Cardiac muscle cell (in vitro differentiated cells and primary cell): ENCODE measurements around the gene MED13. TPM values are rescaled to one million over a fixed set of nuclear protein-coding genes. Genes with fewer than 3 reads are reported as not detected.

Experiments used
- DNase-seq, 2 donors: peaks; one replicate each; pipeline versions ENCODE4 v3.0.0 to v3.0.0-alpha.2; 2010 to 2017; ENCODE audit warnings: low read depth in 1 of 2, low spot score in 1 of 2
- H3K27ac ChIP-seq: fragments of 200-600 bp; sonication (generic); 2 replicates; pipeline ENCODE4 v1.5.1; 2016
- H3K27me3 ChIP-seq: fragments of 200-600 bp; sonication (generic); 2 replicates; pipeline ENCODE4 v1.6.0; 2016; ENCODE audit warnings: control low read depth
- H3K36me3 ChIP-seq: fragments of 200-600 bp; sonication (generic); 2 replicates; pipeline ENCODE4 v1.5.1; 2016; ENCODE audit warnings: control low read depth
- H3K4me1 ChIP-seq: fragments of 200-600 bp; sonication (generic); 2 replicates; pipeline ENCODE4 v1.8.1; 2017; ENCODE audit warnings: low read depth, mild to moderate bottlenecking, mixed run types
- H3K4me3 ChIP-seq: fragments of 200-600 bp; sonication (generic); 2 replicates; pipeline ENCODE4 v1.5.1; 2016; ENCODE audit warnings: mild to moderate bottlenecking
- H3K9me3 ChIP-seq: fragments of 200-600 bp; sonication (generic); 2 replicates; pipeline ENCODE4 v1.5.1; 2017; ENCODE audit warnings: low read depth, mild to moderate bottlenecking, control low read depth
- CTCF ChIP-seq: IDR thresholded peaks from 2 replicates; pipeline ENCODE4 v1.5.1; 2012; ENCODE audit warnings: low read depth, mild to moderate bottlenecking, low read length
- polyA plus RNA-seq: library from polyadenylated mRNA; unstranded; fragments of >200 nt; fragmentation: Nextera tagmentation; extraction: Ambion mirVana; gene quantifications from 2 replicates; pipeline ENCODE4 v1.2.1, GENCODE V29; 2016
- total RNA-seq: library from RNA; depleted of rRNA; stranded (reverse); fragments of >200 nt; gene quantifications from 2 replicates; pipeline ENCODE4 v1.2.3, GENCODE V29; 2016

The MED13 gene
- total and polyA plus RNA-seq, 2 experiments from 2014 or later, result 3.3 to 26.9 TPM

- Histone ChIP-seq H3K36me3 (no peaks in the 10 kb centered on the region), H3K9me3 (no peaks in the 10 kb centered on the region), H3K4me3 (no peak overlapping the region), H3K4me1 (no peaks in the 10 kb centered on the region), H3K27me3 (no peaks in the 10 kb centered on the region), H3K27ac (no peak overlapping the region)
- DNase-seq, result no peak
- no peak for TF ChIP-seq CTCF
Measured at GRCh38 chr17:62089334-62089733, 24.3 kb upstream of the MED13 start.

- TF ChIP-seq CTCF, result no peak
- no peaks in the 10 kb centered on the region for H3K4me1 ChIP-seq
- no peak overlapping the region for H3K4me3 ChIP-seq
- no peak for DNase-seq
- no peaks in the 10 kb centered on the region for H3K36me3 ChIP-seq
- H3K27me3 ChIP-seq, result no peaks in the 10 kb centered on the region
- no peaks in the 10 kb centered on the region for H3K9me3 ChIP-seq
- H3K27ac ChIP-seq, result no peak overlapping the region
Measured at GRCh38 chr17:62086737-62087136, 21.7 kb upstream of the MED13 start.

- H3K27ac ChIP-seq, result no peak overlapping the region
- H3K4me1 ChIP-seq, result no peaks in the 10 kb centered on the region
- H3K9me3 ChIP-seq, result no peaks in the 10 kb centered on the region
- H3K4me3 ChIP-seq, result no peak overlapping the region
- no peak for TF ChIP-seq CTCF
- no peaks in the 10 kb centered on the region for H3K36me3 ChIP-seq
- H3K27me3 ChIP-seq, result no peaks in the 10 kb centered on the region
- no peak for DNase-seq
Measured at GRCh38 chr17:62085511-62086408, 20.7 kb upstream of the MED13 start.

- Histone ChIP-seq H3K36me3 (no peaks in the 10 kb centered on the region), H3K27ac (no peak overlapping the region), H3K4me3 (no peak overlapping the region), H3K27me3 (no peaks in the 10 kb centered on the region), H3K4me1 (no peaks in the 10 kb centered on the region), H3K9me3 (no peaks in the 10 kb centered on the region)
- DNase-seq, result no peak
- TF ChIP-seq CTCF, result no peak
Measured at GRCh38 chr17:62084585-62084984, 19.5 kb upstream of the MED13 start.

- H3K4me3 ChIP-seq, result no peak overlapping the region
- no peaks in the 10 kb centered on the region for H3K4me1 ChIP-seq
- TF ChIP-seq CTCF, result no peak
- H3K9me3 ChIP-seq, result no peaks in the 10 kb centered on the region
- H3K27ac ChIP-seq, result no peak overlapping the region
- H3K36me3 ChIP-seq, result no peaks in the 10 kb centered on the region
- DNase-seq, result no peak
- H3K27me3 ChIP-seq, result no peaks in the 10 kb centered on the region
Measured at GRCh38 chr17:62083651-62084050, 18.6 kb upstream of the MED13 start.
